Calu3 (cell line): ENCODE data around the gene GPR39. TPM values are rescaled to one million over a fixed set of nuclear protein-coding genes. Genes with fewer than 3 reads are reported as not detected.

Experiments
- BruUV-seq: library from RNA; stranded (reverse); fragments of 400-500 nt; replicated peaks from 2 replicates; lab custom pipeline; 2021; lab: Mats Ljungman, UMichigan
- CTCF ChIA-PET: fragments of 300-600 bp; sonication (Branson Sonifier 250); formaldehyde crosslinking; loops from one replicate; lab custom pipeline; 2022; ENCODE audit warnings: antibody characterized with exemption; lab: Charles Lee
- DNase-seq: peaks from one replicate; pipeline ENCODE4 v3.0.0; 2022
- H3K27ac Mint-ChIP-seq: one replicate; pipeline ENCODE4 v1.8.0; 2022; ENCODE audit warnings: mixed read lengths; ENCODE audit not compliant: unreplicated experiment
- H3K27me3 Mint-ChIP-seq: one replicate; pipeline ENCODE4 v1.8.0; 2022; ENCODE audit warnings: mixed read lengths; ENCODE audit not compliant: unreplicated experiment
- H3K36me3 Mint-ChIP-seq: one replicate; pipeline ENCODE4 v1.8.0; 2022; ENCODE audit warnings: mild to moderate bottlenecking, moderate library complexity, mixed read lengths; ENCODE audit not compliant: insufficient read depth, unreplicated experiment
- H3K4me1 Mint-ChIP-seq: one replicate; pipeline ENCODE4 v1.8.0; 2022; ENCODE audit warnings: mild to moderate bottlenecking, low read depth, mixed read lengths; ENCODE audit not compliant: unreplicated experiment
- H3K4me3 Mint-ChIP-seq: one replicate; pipeline ENCODE4 v1.8.0; 2022; ENCODE audit warnings: mild to moderate bottlenecking, low read depth, moderate library complexity, mixed read lengths; ENCODE audit not compliant: unreplicated experiment
- H3K9me3 Mint-ChIP-seq: one replicate; pipeline ENCODE4 v1.8.0; 2022; ENCODE audit warnings: low read depth, mixed read lengths; ENCODE audit not compliant: unreplicated experiment
- CTCF ChIP-seq: fragments of 200-600 bp; IDR thresholded peaks from one replicate; pipeline ENCODE4 v1.8.0; 2022; ENCODE audit warnings: antibody characterized with exemption; ENCODE audit not compliant: unreplicated experiment
- intact Hi-C: fragments of 100-400 bp; cut with micrococcal nuclease; formaldehyde crosslinking; loops from one replicate; pipeline ENCODE4 v1.10.0; 2022; ENCODE audit not compliant: unreplicated experiment
- total RNA-seq: library from RNA; stranded (reverse); gene quantifications from 2 replicates; pipeline ENCODE4 v1.2.3, GENCODE V29; 2022

The GPR39 gene
- total RNA-seq, 1 experiment from 2014 or later, result 24.9 TPM

- intact Hi-C loops, result no loop called here
- H3K4me3 Mint-ChIP-seq, result no peak overlapping the region
- no peak for DNase-seq
These were observed 275.0 kb downstream of the GPR39 start for GRCh38 chr2:132691556-132691955.

GRCh38 chr2:132692816-132693215 is 276.2 kb downstream of the GPR39 start:
- no peak for TF ChIP-seq CTCF
- Mint-ChIP-seq H3K36me3 (no peaks in the 10 kb centered on the region), H3K4me1 (no peaks in the 10 kb centered on the region), H3K9me3 (no peaks in the 10 kb centered on the region), H3K27ac (no peak overlapping the region), H3K4me3 (no peak overlapping the region), H3K27me3 (no peaks in the 10 kb centered on the region)
- intact Hi-C loops, result no loop called here
- DNase-seq, result no peak
- no TSS peak for BruUV-seq
- CTCF ChIA-PET, result no interaction called here

More at GRCh38 chr2:132691556-132691955, 275.0 kb downstream of the GPR39 start:
- CTCF ChIA-PET, result no interaction called here
- no peaks in the 10 kb centered on the region for H3K27me3 Mint-ChIP-seq
- no peaks in the 10 kb centered on the region for H3K36me3 Mint-ChIP-seq
- H3K4me1 Mint-ChIP-seq, result no peaks in the 10 kb centered on the region
- TF ChIP-seq CTCF, result no peak
- no peak overlapping the region for H3K27ac Mint-ChIP-seq
- BruUV-seq, result no TSS peak
- no peaks in the 10 kb centered on the region for H3K9me3 Mint-ChIP-seq
